HUES6 (cell line): Measurements from ENCODE around the gene GMDS.

Source experiments
- H3K27ac ChIP-seq: 2 replicates; pipeline ENCODE4 v1.7.0; 2013; ENCODE audit warnings: low read depth, mild to moderate bottlenecking, low read length, inconsistent platforms
- H3K27me3 ChIP-seq: 2 replicates; pipeline ENCODE4 v1.6.1; 2013; ENCODE audit warnings: low read length; ENCODE audit not compliant: control insufficient read depth, insufficient read depth
- H3K36me3 ChIP-seq: 2 replicates; pipeline ENCODE4 v1.6.1; 2013; ENCODE audit warnings: low read length; ENCODE audit not compliant: control insufficient read depth, insufficient read depth
- H3K4me1 ChIP-seq: 2 replicates; pipeline ENCODE4 v1.6.1; 2013; ENCODE audit warnings: low read length; ENCODE audit not compliant: control insufficient read depth, insufficient read depth
- H3K4me3 ChIP-seq: 2 replicates; pipeline ENCODE4 v1.5.1; 2013; ENCODE audit warnings: low read depth, low read length
- H3K9ac ChIP-seq: one replicate; pipeline ENCODE4 v1.6.1; 2013; ENCODE audit warnings: mild to moderate bottlenecking, low read length
- H3K9me3 ChIP-seq: 2 replicates; pipeline ENCODE4 v1.6.1; 2013; ENCODE audit warnings: low read depth, low read length; ENCODE audit not compliant: control insufficient read depth, insufficient read depth

The GMDS gene

GRCh38 chr6:1624851-1625781, 620.3 kb downstream of the GMDS start:
- Histone ChIP-seq H3K9me3 (no peaks in the 10 kb centered on the region), H3K4me1 (peaks cover 32% of the 10 kb centered on the region), H3K27ac (no peak overlapping the region), H3K9ac (peak overlapping the region; percentile 67), H3K4me3 (peak overlapping the region; percentile 55), H3K27me3 (peaks cover 97% of the 10 kb centered on the region), H3K36me3 (no peaks in the 10 kb centered on the region)

- H3K9ac ChIP-seq = peak overlapping the region; percentile 14
- no peak overlapping the region for H3K27ac ChIP-seq
- peaks cover 30% of the 10 kb centered on the region for H3K4me1 ChIP-seq
- H3K36me3 ChIP-seq = no peaks in the 10 kb centered on the region
- no peaks in the 10 kb centered on the region for H3K9me3 ChIP-seq
- H3K4me3 ChIP-seq = peak overlapping the region; percentile 55
- H3K27me3 ChIP-seq = peaks cover 100% of the 10 kb centered on the region
Measured at GRCh38 chr6:1624058-1624850, 621.2 kb downstream of the GMDS start.

GRCh38 chr6:1623769-1624057, 621.7 kb downstream of the GMDS start:
- H3K36me3 ChIP-seq = no peaks in the 10 kb centered on the region
- peaks cover 100% of the 10 kb centered on the region for H3K27me3 ChIP-seq
- H3K4me3 ChIP-seq = peak overlapping the region; percentile 55

GRCh38 chr6:1622851-1623768, 622.3 kb downstream of the GMDS start:
- Histone ChIP-seq H3K27me3 (peaks cover 100% of the 10 kb centered on the region), H3K27ac (no peak overlapping the region), H3K4me1 (peaks cover 33% of the 10 kb centered on the region), H3K36me3 (no peaks in the 10 kb centered on the region), H3K4me3 (peak overlapping the region; percentile 55), H3K9me3 (no peaks in the 10 kb centered on the region), H3K9ac (no peak overlapping the region)

More at GRCh38 chr6:1623769-1624057, 621.7 kb downstream of the GMDS start:
- H3K4me1 ChIP-seq = peaks cover 31% of the 10 kb centered on the region
- no peaks in the 10 kb centered on the region for H3K9me3 ChIP-seq
- no peak overlapping the region for H3K27ac ChIP-seq
- peak overlapping the region; percentile 14 for H3K9ac ChIP-seq

- Histone ChIP-seq H3K36me3 (no peaks in the 10 kb centered on the region), H3K9ac (no peak overlapping the region), H3K27ac (no peak overlapping the region), H3K27me3 (peaks cover 100% of the 10 kb centered on the region), H3K4me1 (peaks cover 34% of the 10 kb centered on the region), H3K4me3 (no peak overlapping the region), H3K9me3 (no peaks in the 10 kb centered on the region)
Measured at GRCh38 chr6:1622220-1622850, 623.1 kb downstream of the GMDS start.

- H3K27me3 ChIP-seq = peaks cover 100% of the 10 kb centered on the region
- no peak overlapping the region for H3K27ac ChIP-seq
- no peak overlapping the region for H3K9ac ChIP-seq
- no peaks in the 10 kb centered on the region for H3K36me3 ChIP-seq
- H3K9me3 ChIP-seq = no peaks in the 10 kb centered on the region
- 0 out of 2 replicates have a peak overlapping the region, but pooled peaks have one; percentile 65 for H3K4me3 ChIP-seq
- H3K4me1 ChIP-seq = peaks cover 41% of the 10 kb centered on the region
Measured at GRCh38 chr6:1621070-1621701, 624.2 kb downstream of the GMDS start.

- Histone ChIP-seq H3K9me3 (no peaks in the 10 kb centered on the region), H3K27me3 (peaks cover 100% of the 10 kb centered on the region), H3K9ac (no peak overlapping the region), H3K36me3 (no peaks in the 10 kb centered on the region), H3K4me3 (peak overlapping the region; percentile 65), H3K4me1 (peaks cover 42% of the 10 kb centered on the region), H3K27ac (no peak overlapping the region)
Measured at GRCh38 chr6:1620504-1621069, 624.8 kb downstream of the GMDS start.

- Histone ChIP-seq H3K9me3 (no peaks in the 10 kb centered on the region), H3K36me3 (no peaks in the 10 kb centered on the region), H3K27me3 (peaks cover 100% of the 10 kb centered on the region), H3K9ac (peak overlapping the region; percentile 47), H3K27ac (no peak overlapping the region), H3K4me1 (peaks cover 37% of the 10 kb centered on the region), H3K4me3 (peak overlapping the region; percentile 65)
Measured at GRCh38 chr6:1619673-1620503, 625.5 kb downstream of the GMDS start.

- H3K27me3 ChIP-seq = peaks cover 100% of the 10 kb centered on the region
- H3K4me1 ChIP-seq = peaks cover 36% of the 10 kb centered on the region; the same call in 1 of the 2 replicates
- no peaks in the 10 kb centered on the region for H3K9me3 ChIP-seq
- H3K9ac ChIP-seq = no peak overlapping the region
- H3K4me3 ChIP-seq = peak overlapping the region; percentile 65
- H3K36me3 ChIP-seq = no peaks in the 10 kb centered on the region
- H3K27ac ChIP-seq = no peak overlapping the region
Measured at GRCh38 chr6:1619098-1619672, 626.2 kb downstream of the GMDS start.
